IMR-90 (cell line): Measurements from ENCODE around the gene TDRKH. TPM values are rescaled to one million over a fixed set of nuclear protein-coding genes. Genes with fewer than 3 reads are reported as not detected.

Source experiments
- ATAC-seq: fragments of 200-7000 bp; cut with Tn5 transposase; 2 replicates; pipeline ENCODE4 v1.9.1; 2020; ENCODE audit warnings: low read depth, mild to moderate bottlenecking, moderate library complexity
- BruUV-seq: library from RNA; stranded (reverse); fragments of 400-500 nt; replicated peaks from 2 replicates; lab custom pipeline; 2021; lab: Mats Ljungman, UMichigan
- CTCF ChIA-PET: fragments of 300-600 bp; formaldehyde crosslinking; extraction: SDS; loops from one replicate; lab custom pipeline; 2021; ENCODE audit warnings: antibody characterized with exemption; lab: Yijun Ruan, JAX
- POLR2A ChIA-PET: fragments of 300-600 bp; sonication (Branson Sonifier 250); formaldehyde crosslinking; loops from one replicate; lab custom pipeline; 2022; ENCODE audit warnings: antibody characterized with exemption; ENCODE audit not compliant: unreplicated experiment; lab: Charles Lee
- DNase-seq: peaks from one replicate; pipeline ENCODE4 v3.0.0; 2013
- H2AFZ ChIP-seq: replicated peaks from 2 replicates; pipeline ENCODE3; 2013; ENCODE audit warnings: low read length, mild to moderate bottlenecking; ENCODE audit not compliant: poor library complexity
- H2AK5ac ChIP-seq: 2 replicates; pipeline ENCODE4 v1.6.1; 2013; ENCODE audit warnings: low read depth, low read length, inconsistent platforms
- H2AK9ac ChIP-seq: replicated peaks from 2 replicates; pipeline ENCODE3; 2013; ENCODE audit warnings: mild to moderate bottlenecking, low read depth, low read length, moderate library complexity; ENCODE audit not compliant: poor library complexity
- H2BK120ac ChIP-seq: 2 replicates; pipeline ENCODE4 v1.6.1; 2013; ENCODE audit warnings: low read depth, low read length, inconsistent platforms
- H2BK15ac ChIP-seq: 3 replicates; pipeline ENCODE4 v1.6.1; 2013; ENCODE audit warnings: low read depth, low read length, inconsistent platforms
- H2BK20ac ChIP-seq: 2 replicates; pipeline ENCODE4 v1.6.1; 2013; ENCODE audit warnings: low read depth, mild to moderate bottlenecking, inconsistent platforms, low read length, moderate library complexity
- H2BK5ac ChIP-seq: 2 replicates; pipeline ENCODE4 v1.6.1; 2013; ENCODE audit warnings: mild to moderate bottlenecking, low read depth, low read length, inconsistent platforms; ENCODE audit not compliant: poor library complexity, severe bottlenecking
- H3K14ac ChIP-seq: replicated peaks from 2 replicates; pipeline ENCODE4 v1.6.1; 2013; ENCODE audit warnings: low read depth, low read length, inconsistent platforms
- H3K18ac ChIP-seq: 2 replicates; pipeline ENCODE4 v1.6.1; 2013; ENCODE audit warnings: low read depth, low read length, control low read depth
- H3K23ac ChIP-seq: 2 replicates; pipeline ENCODE4 v1.6.1; 2013; ENCODE audit warnings: low read depth, low read length, inconsistent platforms
- H3K27ac ChIP-seq: 2 replicates; pipeline ENCODE4 v1.5.1; 2013; ENCODE audit warnings: mild to moderate bottlenecking, control low read depth, low read length; ENCODE audit not compliant: insufficient read depth
- H3K27me3 ChIP-seq: 2 replicates; pipeline ENCODE4 v1.6.1; 2013; ENCODE audit warnings: low read length; ENCODE audit not compliant: control insufficient read depth, insufficient read depth
- H3K36me3 ChIP-seq: 2 replicates; pipeline ENCODE4 v1.6.1; 2013; ENCODE audit warnings: low read length, mixed read lengths; ENCODE audit not compliant: control insufficient read depth, insufficient read depth
- H3K4ac ChIP-seq: 2 replicates; pipeline ENCODE4 v1.6.1; 2013; ENCODE audit warnings: low read depth, low read length, inconsistent platforms
- H3K4me1 ChIP-seq: 2 replicates; pipeline ENCODE4 v1.6.1; 2013; ENCODE audit warnings: low read length, mixed read lengths; ENCODE audit not compliant: control insufficient read depth, insufficient read depth
- H3K4me2 ChIP-seq: 2 replicates; pipeline ENCODE4 v1.6.1; 2013; ENCODE audit warnings: low read depth, mild to moderate bottlenecking, control low read depth, low read length, moderate library complexity
- H3K4me3 ChIP-seq: 2 replicates; pipeline ENCODE4 v1.5.1; 2013; ENCODE audit warnings: low read depth, mild to moderate bottlenecking, control low read depth, low read length, moderate library complexity; ENCODE audit not compliant: insufficient read depth
- H3K56ac ChIP-seq: 2 replicates; pipeline ENCODE4 v1.6.1; 2013; ENCODE audit warnings: low read length, inconsistent platforms; ENCODE audit not compliant: insufficient read depth; ENCODE audit errors: extremely low read depth
- H3K79me1 ChIP-seq, 2 experiments: 2 replicates each; pipeline ENCODE4 v1.6.1; 2013; ENCODE audit warnings: low read length in 2 of 2, inconsistent platforms in 1 of 2, low read depth in 1 of 2
- H3K9ac ChIP-seq: 2 replicates; pipeline ENCODE4 v1.6.1; 2013; ENCODE audit warnings: low read depth, low read length, control low read depth
- H3K9me1 ChIP-seq: 2 replicates; pipeline ENCODE4 v1.6.1; 2013; ENCODE audit warnings: low read length, inconsistent platforms; ENCODE audit not compliant: insufficient read depth
- H3K9me3 ChIP-seq: 2 replicates; pipeline ENCODE4 v1.6.1; 2013; ENCODE audit warnings: low read length; ENCODE audit not compliant: control insufficient read depth, insufficient read depth
- H4K20me1 ChIP-seq: 2 replicates; pipeline ENCODE4 v1.6.1; 2013; ENCODE audit warnings: low read length, inconsistent platforms; ENCODE audit not compliant: insufficient read depth
- H4K5ac ChIP-seq: 2 replicates; pipeline ENCODE4 v1.6.1; 2013; ENCODE audit warnings: mild to moderate bottlenecking, low read depth, low read length, control low read depth
- H4K8ac ChIP-seq, 2 experiments: 2 replicates each; pipeline ENCODE4 v1.6.1; 2013; ENCODE audit warnings: low read depth in 2 of 2, low read length in 2 of 2, control low read depth in 1 of 2, inconsistent platforms in 1 of 2
- H4K91ac ChIP-seq: 2 replicates; pipeline ENCODE4 v1.6.1; 2013; ENCODE audit warnings: low read depth, low read length, inconsistent platforms; ENCODE audit not compliant: insufficient read depth
- BHLHE40 ChIP-seq: fragments of 150-350 bp; IDR thresholded peaks from 2 replicates; pipeline ENCODE4 v1.6.1; 2016; ENCODE audit warnings: mild to moderate bottlenecking, low read depth, low read length
- CEBPB ChIP-seq: IDR thresholded peaks from 2 replicates; pipeline ENCODE4 v1.6.1; 2012; ENCODE audit warnings: low read depth, low read length, improper control_type of control experiment
- CHD1 ChIP-seq: IDR thresholded peaks from 2 replicates; pipeline ENCODE4 v1.6.1; 2012; ENCODE audit warnings: low read depth, low read length, improper control_type of control experiment
- ELK1 ChIP-seq: fragments of 150-350 bp; IDR thresholded peaks from 2 replicates; pipeline ENCODE4 v1.6.1; 2016; ENCODE audit warnings: low read depth, mild to moderate bottlenecking, low read length, moderate library complexity, borderline replicate concordance
- FOS ChIP-seq: fragments of 150-350 bp; IDR thresholded peaks from 2 replicates; pipeline ENCODE4 v1.6.1; 2016; ENCODE audit warnings: low read depth, low read length
- MAFK ChIP-seq: IDR thresholded peaks from 2 replicates; pipeline ENCODE4 v1.6.1; 2012; ENCODE audit warnings: low read depth, low read length, improper control_type of control experiment
- MAZ ChIP-seq: IDR thresholded peaks from 2 replicates; pipeline ENCODE4 v1.6.1; 2012; ENCODE audit warnings: low read depth, mild to moderate bottlenecking, low read length, improper control_type of control experiment, moderate library complexity, borderline replicate concordance
- MXI1 ChIP-seq: IDR thresholded peaks from 2 replicates; pipeline ENCODE4 v1.6.1; 2012; ENCODE audit warnings: low read depth, mild to moderate bottlenecking, low read length, moderate library complexity, borderline replicate concordance
- NFE2L2 ChIP-seq: fragments of 150-350 bp; IDR thresholded peaks from 2 replicates; pipeline ENCODE4 v1.6.1; 2016; ENCODE audit warnings: low read depth, mild to moderate bottlenecking, low read length
- POLR2A ChIP-seq: IDR thresholded peaks from 2 replicates; pipeline ENCODE4 v1.6.1; 2012; ENCODE audit warnings: mild to moderate bottlenecking, low read depth, low read length
- RAD21 ChIP-seq: IDR thresholded peaks from 2 replicates; pipeline ENCODE4 v1.6.1; 2012; ENCODE audit warnings: low read length, improper control_type of control experiment
- RCOR1 ChIP-seq: IDR thresholded peaks from 2 replicates; pipeline ENCODE4 v1.6.1; 2012; ENCODE audit warnings: mild to moderate bottlenecking, low read length, improper control_type of control experiment; ENCODE audit not compliant: insufficient replicate concordance
- RFX5 ChIP-seq: IDR thresholded peaks from 2 replicates; pipeline ENCODE4 v1.8.0; 2012; ENCODE audit warnings: low read depth, mild to moderate bottlenecking, low read length, moderate library complexity
- WGBS, 2 experiments: methylation state at CpG; one replicate each; pipeline versions ENCODE4 v1.1.5 to v1.1.7; 2013; ENCODE audit warnings: missing lambda C conversion rate in 2 of 2; ENCODE audit not compliant: insufficient read length in 1 of 2; ENCODE audit errors: extremely low coverage in 2 of 2; 5-methylcytosine and 5-hydroxymethylcytosine counted together
- dilution Hi-C: fragments of 300-500 bp; cut with HindIII; formaldehyde crosslinking; loops from one replicate; pipeline ENCODE4 v1.14.3; 2018; ENCODE audit warnings: low sequenced_read_pairs; ENCODE audit not compliant: unreplicated experiment
- in situ Hi-C: fragments of 300-500 bp; cut with MboI; formaldehyde crosslinking; loops from 3 replicates; pipeline ENCODE4 v1.14.3; 2019; ENCODE audit warnings: low sequenced_read_pairs, inconsistent platforms, mixed read lengths
- intact Hi-C: fragments of 100-400 bp; cut with micrococcal nuclease; formaldehyde crosslinking; loops from 2 replicates; pipeline ENCODE4 v1.10.0; 2022
- polyA plus RNA-seq, 3 experiments: library from polyadenylated mRNA; depleted of rRNA; stranded (reverse); fragments of >200 nt; gene quantifications; 2 replicates each; pipeline ENCODE4 v1.2.3, GENCODE V29; 2012; ENCODE audit warnings: low replicate concordance in 1 of 3
- total RNA-seq: library from RNA; depleted of rRNA; stranded (reverse); fragments of >200 nt; gene quantifications from 2 replicates; pipeline ENCODE4 v1.2.3, GENCODE V29; 2012
- TF ChIP-seq, protein P1 (sequence below): fragments of 150-350 bp; IDR thresholded peaks from 2 replicates; pipeline ENCODE4 v1.6.1; 2017; ENCODE audit warnings: mild to moderate bottlenecking, antibody characterized with exemption, low read length, low read depth

Gene TDRKH
- total and polyA plus RNA-seq, 2 of the 4 experiments (the other 2 are of a cell fraction) = 1.2 to 2.2 TPM

GRCh38 chr1:151825204-151825603 lies 34.9 kb upstream of the TDRKH start (continued):
- TF ChIP-seq MAZ (no peak), RCOR1 (no peak), POLR2A (no peak), BHLHE40 (no peak)
- TF ChIP-seq, protein P1, sequence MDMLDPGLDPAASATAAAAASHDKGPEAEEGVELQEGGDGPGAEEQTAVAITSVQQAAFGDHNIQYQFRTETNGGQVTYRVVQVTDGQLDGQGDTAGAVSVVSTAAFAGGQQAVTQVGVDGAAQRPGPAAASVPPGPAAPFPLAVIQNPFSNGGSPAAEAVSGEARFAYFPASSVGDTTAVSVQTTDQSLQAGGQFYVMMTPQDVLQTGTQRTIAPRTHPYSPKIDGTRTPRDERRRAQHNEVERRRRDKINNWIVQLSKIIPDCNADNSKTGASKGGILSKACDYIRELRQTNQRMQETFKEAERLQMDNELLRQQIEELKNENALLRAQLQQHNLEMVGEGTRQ = no peak

DNA sequence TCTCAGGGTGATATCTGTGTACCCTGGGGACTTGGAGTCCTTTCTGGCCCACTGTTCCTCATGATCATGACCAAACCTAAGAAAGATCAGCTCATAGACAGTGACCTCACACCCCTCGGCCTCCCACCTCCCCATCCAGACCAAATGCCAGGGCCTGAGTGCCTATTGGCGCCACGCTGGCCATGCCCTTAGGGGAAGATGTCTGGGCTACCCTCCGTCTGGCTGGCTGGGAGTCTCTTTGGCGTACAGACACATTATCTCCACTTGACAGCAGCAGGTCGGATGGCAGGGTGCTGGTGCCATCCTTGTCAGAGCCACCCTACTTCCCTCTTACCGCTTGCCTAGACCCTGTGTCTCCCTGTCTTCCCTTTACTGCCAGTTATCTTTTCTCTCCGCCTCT lies 32.9 kb upstream of the TDRKH start:
- H3K56ac ChIP-seq = no peak overlapping the region
- 65% methylated on average over 4 of the region's 8 CpGs; no CpG with 5 or more reads in 1 of the 2 experiments for WGBS, 2 experiments
- DNase-seq = no peak
- no peak overlapping the region for H3K9ac ChIP-seq
- H3K9me3 ChIP-seq = no peaks in the 10 kb centered on the region
- POLR2A ChIA-PET = no interaction called here
- peak overlapping the region; percentile 39 for H2AFZ ChIP-seq
- H3K79me1 ChIP-seq = no peaks in the 10 kb centered on the region
- no peaks in the 10 kb centered on the region for H4K20me1 ChIP-seq
- no peak overlapping the region for H3K4me3 ChIP-seq
- H3K27ac ChIP-seq = no peak overlapping the region
- no peak overlapping the region for H3K4me2 ChIP-seq
- H3K9me1 ChIP-seq = no peaks in the 10 kb centered on the region
- peaks cover 71% of the 10 kb centered on the region for H3K27me3 ChIP-seq
- H4K91ac ChIP-seq = no peak overlapping the region
- H2BK120ac ChIP-seq = no peak overlapping the region
- H3K36me3 ChIP-seq = no peaks in the 10 kb centered on the region
- H3K23ac ChIP-seq = no peak overlapping the region
- H2AK5ac ChIP-seq = no peak overlapping the region
- no TSS peak for BruUV-seq
- intact Hi-C loops = no loop called here
- H2AK9ac ChIP-seq = no peak overlapping the region
- H4K8ac ChIP-seq = no peak overlapping the region
- in situ Hi-C loops = no loop called here
- H3K4ac ChIP-seq = no peak overlapping the region
- no peak for ATAC-seq
- dilution Hi-C loops = no loop called here
- CTCF ChIA-PET = no interaction called here
- H4K5ac ChIP-seq = no peak overlapping the region
- no peaks in the 10 kb centered on the region for H3K4me1 ChIP-seq
- no peak overlapping the region for H3K14ac ChIP-seq
- no peak overlapping the region for H2BK5ac ChIP-seq
- H3K18ac ChIP-seq = no peak overlapping the region
- no peak overlapping the region for H2BK15ac ChIP-seq
- H2BK20ac ChIP-seq = no peak overlapping the region
- TF ChIP-seq CHD1 (no peak), RAD21 (no peak), CEBPB (no peak), RFX5 (no peak), MXI1 (no peak), ELK1 (no peak), RCOR1 (no peak), MAZ (no peak), BHLHE40 (no peak), FOS (no peak), NFE2L2 (no peak), POLR2A (no peak), MAFK (no peak)
- TF ChIP-seq, protein P1 = no peak
